Endothelial cell of umbilical vein (primary cell): Measurements from ENCODE around the gene GPSM1.

Experiments used
- CTCF ChIP-seq, 2 donors: IDR thresholded peaks; 1 replicate in 1 of 2; 2 replicates in 1 of 2; pipeline ENCODE4 v1.5.1; 2011; ENCODE audit warnings: low read length in 2 of 2, mild to moderate bottlenecking in 2 of 2, moderate library complexity in 2 of 2, control low read depth in 1 of 2, inconsistent platforms in 1 of 2, low read depth in 1 of 2; ENCODE audit not compliant: insufficient read depth in 1 of 2; ENCODE audit errors: extremely low read depth in 1 of 2
- EZH2 ChIP-seq: IDR thresholded peaks from 2 replicates; pipeline ENCODE4 v1.6.1; 2012; ENCODE audit warnings: borderline replicate concordance, low read depth, mild to moderate bottlenecking, moderate library complexity, low read length, inconsistent platforms; ENCODE audit not compliant: severe bottlenecking
- FOS ChIP-seq: IDR thresholded peaks from 2 replicates; pipeline ENCODE4 v1.6.1; 2011; ENCODE audit warnings: mild to moderate bottlenecking, low read length, moderate library complexity, borderline replicate concordance; ENCODE audit not compliant: insufficient read depth
- GATA2 ChIP-seq: IDR thresholded peaks from 2 replicates; pipeline ENCODE4 v1.7.0; 2011; ENCODE audit warnings: low read depth, mild to moderate bottlenecking, moderate library complexity, mixed read lengths, low read length; ENCODE audit not compliant: insufficient read length, insufficient read depth
- JUN ChIP-seq: IDR thresholded peaks from 2 replicates; pipeline ENCODE4 v1.6.1; 2011; ENCODE audit warnings: borderline replicate concordance, low read depth; ENCODE audit not compliant: insufficient read length, insufficient read depth
- MAX ChIP-seq: IDR thresholded peaks from 2 replicates; pipeline ENCODE4 v1.6.1; 2011; ENCODE audit not compliant: insufficient read depth, insufficient read length
- POLR2A ChIP-seq: IDR thresholded peaks from 2 replicates; pipeline ENCODE4 v1.6.1; 2012; ENCODE audit warnings: low read depth, mild to moderate bottlenecking, control low read depth, low read length
- POLR2AphosphoS5 ChIP-seq: IDR thresholded peaks from 2 replicates; pipeline ENCODE4 v1.6.1; 2012; ENCODE audit warnings: low read depth, mild to moderate bottlenecking, control low read depth, low read length, moderate library complexity; ENCODE audit not compliant: insufficient read depth

- TF ChIP-seq CTCF (IDR thresholded peaks at IDR 0.05; ENCODE audit: extremely low read depth in 1 of 2, insufficient read depth in 1 of 2, low read depth in 1 of 2, low read length in 2 of 2): no peak
- no peak for TF ChIP-seq POLR2AphosphoS5
- TF ChIP-seq JUN: no peak
- no peak for TF ChIP-seq POLR2A
- TF ChIP-seq MAX: no peak
- TF ChIP-seq GATA2: no peak
- TF ChIP-seq EZH2: no peak
- no peak for TF ChIP-seq FOS
Observed at GRCh38 chr9:136323371-136323789, 4.0 kb upstream of the GPSM1 start.
